Suppressor macrophage treated with lipopolysaccharide for 1 hour (primary cell): ENCODE measurements around the gene PEA15.

Experiments
- DNase-seq, 3 donors: peaks; one replicate each; pipeline ENCODE4 v3.0.0-alpha.2; 2020 to 2022

The PEA15 gene

DNA sequence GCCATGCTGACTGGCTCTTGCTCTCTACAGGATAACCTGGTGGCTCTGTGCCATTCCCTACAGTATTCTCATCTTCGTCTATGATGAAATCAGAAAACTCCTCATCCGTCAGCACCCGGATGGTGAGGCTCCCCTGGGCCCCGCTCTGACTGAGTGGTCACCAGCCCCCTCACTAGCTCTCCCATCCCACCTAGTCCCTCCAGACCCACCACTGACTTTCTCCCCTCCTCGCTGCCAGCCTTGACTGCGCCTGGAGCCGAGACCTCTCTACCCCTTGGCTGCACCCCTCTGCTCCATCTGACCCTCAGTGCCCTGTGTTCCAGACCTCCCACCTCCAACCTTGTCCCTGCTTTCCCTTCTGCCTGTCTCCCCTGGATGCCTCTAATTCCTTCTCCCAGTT, 18.9 kb upstream of the PEA15 start:
- DNase-seq = no peak

DNA sequence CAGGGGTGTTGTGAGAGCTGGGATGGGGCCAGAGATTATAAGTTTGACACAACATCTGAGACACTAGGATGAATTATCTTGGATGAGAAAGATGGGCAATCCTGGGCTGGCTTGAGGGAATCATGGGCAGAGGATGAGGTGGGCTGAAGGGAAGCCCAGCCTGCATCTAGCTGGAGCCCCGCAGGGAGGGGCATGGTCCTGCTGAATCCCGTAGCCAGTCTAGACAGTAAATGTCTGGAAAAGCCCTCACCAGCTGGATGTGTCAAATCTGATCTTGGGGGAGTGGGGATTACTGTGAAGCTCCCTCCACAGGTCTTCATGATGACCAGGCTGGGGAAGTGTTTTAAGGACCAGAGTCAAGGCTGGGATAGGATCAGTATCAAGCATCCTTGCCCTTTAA, 18.5 kb upstream of the PEA15 start:
- DNase-seq = no peak

DNA sequence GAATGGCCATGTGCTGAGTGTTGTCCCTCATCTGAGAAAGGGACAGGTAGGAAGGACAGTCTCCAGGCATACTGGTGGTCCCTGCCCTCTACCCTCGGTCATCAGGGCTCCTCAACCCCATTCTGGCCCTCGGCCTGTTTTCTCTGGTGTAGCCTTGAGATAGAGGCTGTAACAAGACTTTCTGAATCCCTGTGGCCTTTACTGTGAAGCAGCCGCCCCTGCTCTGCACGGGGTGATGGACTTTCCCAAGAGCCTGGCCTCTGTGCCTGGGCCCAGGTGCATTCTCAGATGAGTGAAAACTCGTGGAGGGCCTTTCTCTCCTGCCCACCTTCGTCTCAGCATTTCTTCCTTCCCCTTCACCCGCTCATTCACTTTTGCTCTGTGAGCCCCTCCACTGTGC, 17.8 kb upstream of the PEA15 start:
- DNase-seq = no peak

DNA sequence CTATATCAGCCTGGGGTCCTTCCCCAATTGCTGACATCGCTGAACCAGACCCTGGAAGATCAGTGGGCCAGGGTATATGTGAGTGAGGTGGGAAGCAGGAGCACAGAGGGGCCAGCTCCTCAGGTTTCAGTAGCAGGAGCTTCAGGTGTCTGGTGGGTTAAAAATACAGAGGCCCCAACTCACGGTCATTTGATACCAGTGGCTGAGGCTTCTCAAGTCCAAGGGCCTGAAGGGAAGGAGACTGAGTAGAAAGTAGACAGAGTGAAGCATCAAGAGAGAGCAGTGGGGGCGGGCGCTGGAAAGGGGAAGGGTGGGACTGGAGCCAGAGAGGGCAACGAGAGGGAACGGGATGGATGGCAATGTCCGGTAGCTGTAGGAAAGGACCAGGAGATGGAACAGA, 16.8 kb upstream of the PEA15 start:
- DNase-seq = no peak

DNA sequence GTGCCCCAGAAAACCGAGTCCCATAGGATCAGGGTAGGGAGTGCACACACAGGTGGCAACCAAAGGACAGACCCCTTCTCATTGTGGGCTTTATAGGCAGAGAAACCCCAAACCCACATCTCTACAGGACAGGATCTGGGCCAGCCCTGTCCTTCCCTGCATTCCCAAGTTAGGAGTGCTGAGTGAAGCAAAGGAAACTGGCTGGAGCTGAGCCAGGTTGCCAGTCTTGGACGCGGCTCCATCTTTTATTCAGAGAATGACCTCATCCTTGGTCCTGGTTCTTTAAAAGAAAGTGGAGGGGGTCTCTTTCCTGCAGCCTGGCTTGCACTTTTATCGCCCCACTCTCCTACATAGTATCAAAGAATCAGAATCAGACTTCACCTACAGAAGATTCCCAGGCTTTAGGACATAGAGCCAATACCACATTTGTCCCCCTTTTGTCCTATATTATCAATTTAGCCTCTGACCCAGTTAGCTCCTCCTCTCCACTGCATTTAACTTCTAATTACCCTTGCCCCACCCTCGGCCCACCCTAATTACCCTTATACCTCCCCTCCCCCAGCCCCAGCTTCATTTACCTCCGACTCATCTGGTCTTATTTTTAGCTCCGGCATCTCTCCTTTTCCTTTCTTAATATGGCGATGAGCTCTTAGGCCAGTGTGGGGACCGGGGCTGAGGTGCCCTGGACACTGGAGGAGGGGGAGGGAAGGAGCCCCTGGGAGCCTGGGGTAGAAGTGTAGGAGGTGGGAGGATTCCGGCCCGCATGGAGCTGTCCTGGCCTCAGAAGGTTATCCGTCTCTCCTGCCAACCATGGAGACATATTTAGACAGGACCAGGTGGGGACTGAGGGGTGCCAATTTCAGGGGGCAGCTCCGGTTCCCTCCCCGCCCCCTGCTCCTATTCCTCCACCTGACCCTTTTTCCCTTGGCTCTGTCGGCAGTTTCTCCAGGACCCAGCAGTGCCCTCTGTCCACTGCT, 15.2 kb upstream of the PEA15 start, which contains the start of gene CASQ1:
CASQ1 (plus strand) TSS at position 927 of the 977 bp plus-strand sequence. CDS start 177 bp downstream, outside the sequence.
- DNase-seq = no peak

DNA sequence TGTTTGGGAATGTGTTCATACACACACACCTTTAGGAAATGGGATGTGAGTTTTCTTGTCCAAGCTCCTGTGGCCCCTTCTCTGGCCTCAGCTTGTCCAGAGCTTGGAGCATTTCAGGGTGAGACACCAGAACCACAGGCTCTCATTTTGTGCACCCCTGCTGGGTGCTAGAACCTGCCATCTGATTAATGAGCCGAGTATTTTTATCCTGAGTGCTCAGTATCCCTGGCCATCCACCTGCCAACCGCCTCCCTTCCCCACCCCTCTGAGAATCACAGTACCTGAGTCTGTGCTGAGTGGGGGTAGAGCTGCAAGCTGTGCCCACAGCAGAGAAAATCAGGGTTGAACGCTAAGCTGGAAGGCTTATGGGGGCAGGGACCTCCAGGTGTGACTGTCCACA, 13.4 kb upstream of the PEA15 start:
- DNase-seq = no peak

DNA sequence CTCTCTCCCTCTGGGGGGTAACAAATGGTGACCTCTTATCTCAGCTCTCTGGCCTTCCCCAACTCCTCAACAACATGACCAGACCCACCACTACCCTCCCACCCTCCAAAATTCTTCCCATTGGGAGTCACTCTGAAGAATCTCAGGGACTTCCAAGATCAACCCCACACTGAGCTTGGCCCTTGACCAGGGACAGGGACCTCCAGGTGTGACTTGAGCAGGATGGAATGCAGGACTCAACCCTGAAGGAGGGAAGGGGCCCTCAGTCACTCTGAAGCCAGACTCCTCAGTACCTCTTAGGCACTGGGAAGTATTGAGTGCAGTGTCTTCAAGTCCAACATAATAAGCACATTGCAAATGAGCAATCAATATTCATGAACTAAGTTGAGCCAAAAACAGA, 12.9 kb upstream of the PEA15 start:
- no peak for DNase-seq

DNA sequence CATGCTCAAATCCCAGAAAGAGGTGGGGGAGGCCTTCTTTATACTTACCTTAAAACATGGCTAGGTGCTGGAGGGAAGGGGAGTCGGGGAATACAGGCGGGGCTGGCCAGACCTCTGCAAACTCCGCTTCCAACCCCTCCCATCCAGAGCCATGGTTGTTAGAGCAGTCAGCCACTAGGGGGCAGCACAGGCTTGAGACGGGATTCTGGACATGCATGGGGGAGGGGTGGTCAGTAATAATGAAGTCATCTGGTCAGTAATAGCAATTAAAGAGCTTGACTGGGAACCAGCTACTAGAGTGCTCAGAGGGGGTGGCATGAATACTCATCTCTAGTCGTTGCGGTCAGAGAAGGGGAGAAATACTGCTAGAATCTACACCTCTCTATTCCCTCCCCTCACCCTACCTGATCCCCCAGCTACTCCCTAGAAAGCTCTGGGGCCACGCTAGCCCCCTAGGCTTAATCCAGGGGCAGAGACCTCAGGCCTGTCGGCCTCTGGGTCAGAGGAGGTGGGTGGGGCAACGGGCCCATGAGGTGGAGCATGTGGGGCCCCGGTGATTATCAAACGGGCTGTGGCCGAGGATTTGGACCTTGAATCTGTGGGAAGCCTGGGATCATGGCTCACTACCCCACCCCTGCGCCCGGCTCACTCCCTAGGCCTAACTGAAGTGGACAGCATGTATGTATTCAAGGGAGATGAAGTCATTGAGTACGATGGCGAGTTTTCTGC, 11.9 kb upstream of the PEA15 start:
- peak; percentile 89 to 96 (median 94) for DNase-seq

DNA sequence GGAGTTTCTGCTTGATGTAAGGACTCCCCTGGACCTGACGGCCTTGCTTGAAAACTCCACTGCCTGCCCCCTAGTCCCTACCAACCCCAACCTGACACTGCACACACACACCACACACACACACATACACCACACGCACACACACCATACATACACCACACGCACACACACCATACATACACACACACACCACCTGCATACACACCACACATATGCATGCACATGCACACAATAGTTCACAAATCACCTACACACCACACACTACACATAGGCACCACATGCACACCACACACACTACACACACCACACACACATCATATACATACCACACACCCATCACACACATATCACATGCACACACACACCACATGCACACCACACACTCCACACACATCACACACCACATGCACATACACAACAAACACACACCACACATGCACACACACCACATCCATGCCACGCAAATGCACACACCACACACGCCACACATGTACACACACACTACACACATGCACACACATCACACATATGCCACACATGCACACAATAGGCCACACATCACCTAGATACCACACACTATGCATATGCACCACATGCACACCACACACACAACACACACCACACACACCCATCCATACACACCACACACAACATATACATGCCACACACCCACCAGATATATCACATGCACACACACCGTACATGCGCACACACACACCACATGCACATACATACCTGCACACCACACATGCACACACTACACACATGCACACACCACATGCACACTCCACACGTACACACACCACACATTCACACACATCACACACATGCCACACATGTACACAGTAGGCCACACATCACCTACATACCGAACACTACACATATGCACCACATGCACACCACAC, 11.1 kb upstream of the PEA15 start:
- no peak for DNase-seq

DNA sequence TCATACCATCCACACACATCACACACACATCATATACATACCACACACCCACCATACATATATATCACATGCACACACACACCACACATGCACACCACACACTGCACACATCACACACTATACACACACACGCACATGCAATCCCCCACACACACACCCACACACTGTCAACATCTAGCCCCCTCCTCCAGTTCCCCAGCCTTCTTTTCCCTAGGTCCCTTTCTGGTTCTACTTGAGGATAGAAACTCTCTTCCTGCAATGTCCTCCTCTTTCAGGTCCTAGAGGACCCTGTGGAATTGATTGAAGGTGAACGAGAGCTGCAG, 10.5 kb upstream of the PEA15 start:
- no peak for DNase-seq

DNA sequence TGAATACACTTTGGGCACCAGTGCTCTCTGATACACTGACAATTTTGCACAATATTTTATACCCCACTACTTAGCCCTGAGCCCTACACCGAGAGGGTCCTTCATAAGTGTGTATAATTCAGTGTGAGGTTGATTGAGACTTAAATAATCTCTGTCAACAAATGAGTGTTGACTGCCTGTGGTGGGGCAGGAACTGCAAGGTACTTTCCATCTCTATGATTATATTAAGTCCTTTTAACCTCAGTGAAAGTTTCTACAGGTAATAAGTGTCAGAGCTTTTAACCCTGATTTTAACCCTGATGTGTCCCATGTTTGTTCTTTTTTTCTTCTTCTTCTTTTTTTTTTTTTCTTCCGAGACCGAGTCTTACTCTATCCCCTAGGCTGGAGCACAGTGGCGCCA, 9.0 kb upstream of the PEA15 start:
- no peak for DNase-seq

DNA sequence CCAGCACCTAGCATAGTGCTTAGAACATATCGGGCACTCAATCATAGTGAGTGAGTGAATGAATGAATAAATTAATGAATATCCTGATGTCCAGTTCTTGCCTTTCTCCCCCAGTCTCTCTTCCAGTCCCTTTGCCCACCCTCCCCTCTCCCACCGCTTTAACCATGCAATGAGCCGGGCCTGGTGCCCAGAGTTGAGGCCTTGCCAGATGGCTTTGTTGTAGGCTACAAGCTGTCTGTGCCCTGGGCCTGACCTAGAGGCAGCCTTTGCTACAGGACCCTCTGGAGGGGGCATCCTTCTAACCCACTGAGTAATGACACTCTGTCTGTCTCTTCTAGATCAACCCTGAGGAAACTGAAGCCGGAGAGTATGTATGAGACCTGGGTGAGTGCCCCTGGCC, 8.0 kb upstream of the PEA15 start:
- DNase-seq = no peak

DNA sequence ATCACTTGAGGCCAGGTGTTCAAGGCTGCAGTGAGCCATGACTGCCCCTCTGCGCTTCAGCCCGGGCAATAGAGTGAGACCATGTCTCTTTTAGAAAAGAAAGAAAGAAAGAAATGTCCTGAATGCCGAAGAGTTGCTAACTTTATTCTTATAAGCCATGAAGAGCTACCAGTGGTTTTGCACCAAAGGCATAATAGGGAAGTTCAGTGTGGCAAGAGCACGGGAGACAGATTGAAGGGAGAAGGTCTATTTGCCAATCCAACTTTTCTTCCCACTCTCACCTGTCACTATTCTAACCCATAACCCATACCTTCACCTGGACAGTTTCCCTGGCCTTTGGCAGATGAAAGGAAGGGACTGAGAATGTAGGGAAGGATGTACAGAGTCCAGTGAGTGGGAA, 4.4 kb upstream of the PEA15 start:
- DNase-seq = peak; percentile 29 to 40 (median 34)

DNA sequence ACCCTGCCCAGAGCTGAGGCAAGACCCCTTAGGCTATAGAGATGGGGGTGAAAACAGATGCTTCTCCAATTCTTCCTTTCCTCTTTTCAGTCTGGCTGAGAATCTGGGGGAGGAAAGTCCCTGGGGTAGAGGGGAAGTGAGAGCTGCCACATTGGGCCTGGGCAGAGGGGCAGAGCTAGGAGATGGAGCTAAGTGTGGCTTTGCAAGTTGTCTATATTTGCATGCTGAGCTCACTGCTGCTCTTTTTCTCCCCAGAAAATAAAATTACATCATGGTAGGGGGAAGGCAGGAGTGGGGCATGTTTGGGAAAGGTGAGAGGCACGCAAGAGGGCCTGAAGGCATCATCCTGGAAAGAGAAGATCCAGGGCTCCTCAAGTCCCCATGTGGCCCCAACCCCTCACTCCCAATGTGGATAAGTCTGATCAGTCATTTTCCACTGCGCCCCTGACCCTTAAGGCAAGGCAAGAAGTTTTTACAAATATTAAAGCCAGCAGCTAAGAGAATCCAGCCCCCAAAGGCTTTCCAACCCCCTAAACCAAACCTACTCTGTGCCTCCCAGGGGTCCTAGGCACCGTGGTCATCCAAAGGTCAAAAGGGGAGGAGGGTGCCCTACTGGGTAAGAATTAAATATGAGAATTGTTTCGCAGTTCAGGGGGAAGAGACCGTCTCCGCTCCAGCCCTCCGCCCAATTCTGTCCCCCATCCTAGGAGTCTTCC, 500 bp upstream of the PEA15 start:
- DNase-seq = peak; percentile 92 to 95 (median 93)

DNA sequence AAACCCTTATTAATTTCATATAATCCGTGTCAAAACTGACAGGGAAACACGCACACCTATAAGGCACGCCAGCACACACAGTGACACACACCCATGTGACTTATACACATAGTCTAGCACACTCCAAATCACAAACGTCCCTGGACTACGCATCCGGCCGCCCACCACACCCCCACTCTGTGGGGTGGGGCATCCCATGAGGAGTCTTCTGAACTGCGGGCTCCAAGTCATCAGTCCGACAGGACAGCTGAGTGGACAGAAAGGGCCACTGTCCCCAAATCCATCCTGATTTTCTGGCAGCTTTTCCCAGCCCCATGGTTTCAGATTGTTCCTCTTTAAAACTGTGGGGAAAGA, 829 bp downstream of the PEA15 start:
- peak; percentile 86 to 90 (median 88) for DNase-seq

DNA sequence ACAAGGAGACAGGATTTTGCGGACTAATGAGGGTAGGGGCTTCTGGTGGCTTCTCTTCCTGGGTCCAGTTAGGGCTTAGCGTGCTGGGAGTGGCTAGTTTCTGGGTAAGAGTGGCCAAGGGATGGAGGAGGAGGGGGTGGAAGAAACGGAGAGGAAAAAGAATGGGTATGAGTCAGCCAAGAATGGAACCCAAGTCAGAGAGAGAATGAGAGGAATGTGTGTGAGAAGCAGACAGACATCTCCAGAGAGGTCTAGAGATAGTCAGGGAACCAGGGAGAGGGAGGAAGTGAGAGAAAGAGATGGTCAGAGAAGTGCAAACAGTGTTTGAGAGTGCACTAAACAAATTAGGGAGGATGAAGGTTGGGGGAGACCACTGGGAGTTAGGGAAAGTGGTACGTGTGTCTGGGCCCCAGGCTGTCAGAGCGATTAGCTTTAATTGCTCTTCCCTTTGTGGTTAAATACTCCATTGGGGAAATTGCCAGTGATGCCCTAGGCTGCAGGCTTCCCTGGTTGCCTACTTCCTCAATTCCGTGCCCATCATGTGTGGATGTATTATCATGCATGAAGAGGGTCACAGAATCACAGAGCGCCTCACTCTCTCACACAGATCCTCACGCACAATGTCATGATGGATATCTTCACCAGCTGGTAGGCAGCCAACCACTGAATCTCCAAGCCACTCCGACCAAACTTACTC, 1.4 kb downstream of the PEA15 start:
- peak; percentile 67 to 78 (median 75) for DNase-seq

DNA sequence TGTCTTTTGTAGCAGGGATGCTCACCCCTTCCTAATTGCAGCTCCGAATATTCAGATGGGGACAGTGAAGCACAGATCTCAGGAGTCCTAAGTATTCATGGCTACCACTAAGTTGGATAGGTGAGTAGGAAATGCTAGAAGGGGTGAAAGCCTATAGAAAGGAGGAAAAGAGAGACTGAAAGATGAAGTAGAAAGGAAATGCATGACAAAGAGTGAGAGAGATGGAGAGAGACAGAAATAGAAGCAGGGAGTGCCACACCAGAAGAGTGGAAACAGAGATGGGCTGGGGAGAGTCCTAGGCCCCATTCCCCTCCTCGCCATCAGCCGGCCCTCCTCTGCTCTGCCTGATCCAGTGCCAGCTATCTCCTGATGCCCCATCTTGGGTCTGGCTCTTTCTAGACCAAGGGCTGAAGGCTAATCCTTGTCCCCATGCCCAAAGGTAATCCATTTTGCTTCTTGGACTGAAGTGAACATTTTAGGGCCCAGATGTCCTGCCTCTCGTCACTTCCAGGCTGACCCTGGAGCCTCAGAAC, 2.0 kb downstream of the PEA15 start:
- DNase-seq = no peak

DNA sequence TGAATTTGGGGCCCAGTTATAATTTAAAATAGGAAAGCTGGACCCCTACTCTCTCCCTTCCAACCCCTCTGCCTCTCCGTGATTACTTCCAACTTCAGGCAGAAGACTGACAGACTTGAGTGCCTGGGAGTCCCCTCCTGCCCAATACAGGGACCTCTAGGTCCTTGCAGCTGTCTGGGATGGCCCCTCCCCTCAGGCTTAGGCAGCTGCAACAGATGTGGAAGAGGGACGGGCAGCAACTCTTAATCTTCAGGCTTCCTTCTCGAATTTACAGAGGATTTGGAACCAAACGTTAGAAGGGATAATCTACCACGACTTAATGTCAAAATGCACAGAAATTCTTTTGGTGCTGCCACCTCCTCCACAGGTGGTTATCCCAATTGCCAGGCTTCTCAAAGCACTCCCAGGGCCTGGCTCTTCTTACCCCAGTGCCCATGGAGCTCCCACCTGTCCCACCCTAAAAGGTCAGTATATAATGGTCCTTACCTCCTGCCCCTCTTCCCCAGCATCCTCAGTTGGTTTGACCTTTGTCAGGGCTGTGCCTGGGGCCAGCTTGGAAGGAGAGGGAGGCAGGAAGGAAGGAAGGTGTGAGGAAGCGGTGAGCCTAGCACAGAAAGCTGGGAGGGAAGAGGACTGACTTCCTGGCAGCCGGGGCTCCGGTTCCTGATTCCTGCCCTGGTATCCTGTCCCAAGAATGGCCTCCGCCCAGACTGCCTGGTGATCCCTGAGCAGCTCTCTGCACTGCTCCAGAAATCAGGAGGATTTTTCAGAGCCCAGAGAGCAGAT, 2.8 kb downstream of the PEA15 start:
- DNase-seq = no peak

DNA sequence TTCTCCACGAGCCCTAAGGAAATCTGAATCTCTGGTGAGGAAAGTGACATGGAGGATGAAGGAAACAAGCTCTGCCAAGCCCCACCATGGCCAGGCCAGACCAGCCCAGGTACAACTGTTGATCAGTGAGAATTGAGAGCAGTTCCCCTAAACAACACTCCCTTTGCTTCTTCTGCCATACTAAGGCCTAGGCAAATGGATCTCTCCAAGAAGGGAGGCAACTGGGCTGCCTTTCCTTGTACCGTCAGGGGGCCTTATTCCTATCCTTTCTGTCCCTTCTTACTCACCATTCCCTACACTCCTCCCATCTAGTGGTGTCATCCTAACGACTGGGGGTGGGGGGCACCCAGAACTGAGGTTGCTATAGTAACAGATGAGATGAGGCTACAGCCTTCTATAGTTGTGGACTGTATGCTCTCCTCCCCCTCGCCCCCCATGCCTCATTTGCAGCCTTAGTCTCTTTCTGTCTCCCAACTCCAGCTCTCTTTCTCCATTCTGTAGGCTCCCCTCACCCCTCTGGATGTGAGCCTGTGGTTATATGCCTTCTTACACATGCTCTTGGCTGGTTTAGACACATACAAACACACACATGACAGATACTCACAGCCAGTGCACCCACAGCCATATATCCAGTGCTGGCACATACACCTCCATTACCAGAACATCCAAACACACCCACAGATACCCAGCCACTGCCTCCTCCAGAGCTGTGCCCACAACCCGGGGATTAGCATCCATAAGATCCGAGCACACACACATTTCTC, 3.6 kb downstream of the PEA15 start:
- no peak for DNase-seq
